Endodermal cell (in vitro differentiated cells): ENCODE results near the gene DHRS11. TPM values are rescaled to one million over a fixed set of nuclear protein-coding genes. Genes with fewer than 3 reads are reported as not detected.
"Not testable (repeated sequence)": the region's sequence is repeated elsewhere in the genome, so short reads cannot be mapped to it uniquely, and the experiment has no call there.

Experiments
- DNase-seq: peaks from one replicate; pipeline ENCODE4 v3.0.0-alpha.2; 2017
- H3K27ac ChIP-seq: 2 replicates; pipeline ENCODE4 v1.5.1; 2013; ENCODE audit warnings: mild to moderate bottlenecking, low read depth, low read length, moderate library complexity
- H3K27me3 ChIP-seq: 2 replicates; pipeline ENCODE4 v1.6.1; 2013; ENCODE audit warnings: mild to moderate bottlenecking, low read length, moderate library complexity; ENCODE audit not compliant: insufficient read depth, control insufficient read depth, poor library complexity, severe bottlenecking
- H3K36me3 ChIP-seq: 2 replicates; pipeline ENCODE4 v1.7.0; 2013; ENCODE audit warnings: mild to moderate bottlenecking, low read length, moderate library complexity; ENCODE audit not compliant: control insufficient read depth, insufficient read depth
- H3K4me1 ChIP-seq: one replicate; pipeline ENCODE4 v1.7.0; 2013; ENCODE audit warnings: low read length; ENCODE audit not compliant: control insufficient read depth, insufficient read depth
- H3K4me3 ChIP-seq: 2 replicates; pipeline ENCODE4 v1.5.1; 2013; ENCODE audit warnings: mild to moderate bottlenecking, low read length, moderate library complexity
- H3K9ac ChIP-seq: 2 replicates; pipeline ENCODE4 v1.6.1; 2013; ENCODE audit warnings: mild to moderate bottlenecking, low read length, moderate library complexity; ENCODE audit not compliant: poor library complexity, severe bottlenecking; ENCODE audit errors: extremely low read depth
- H3K9me3 ChIP-seq: 2 replicates; pipeline ENCODE4 v1.6.1; 2013; ENCODE audit warnings: mild to moderate bottlenecking, low read length, moderate library complexity; ENCODE audit not compliant: control insufficient read depth
- H3K27ac Mint-ChIP-seq: 2 replicates; pipeline ENCODE4 v1.8.0; 2020; ENCODE audit warnings: mixed read lengths
- H3K27me3 Mint-ChIP-seq: 2 replicates; pipeline ENCODE4 v1.8.0; 2021; ENCODE audit warnings: mild to moderate bottlenecking, mixed read lengths; ENCODE audit not compliant: insufficient read depth
- H3K36me3 Mint-ChIP-seq: 2 replicates; pipeline ENCODE4 v1.8.0; 2020; ENCODE audit warnings: low read depth, mixed read lengths
- H3K4me1 Mint-ChIP-seq: 2 replicates; pipeline ENCODE4 v1.8.0; 2020; ENCODE audit warnings: mixed read lengths
- H3K4me3 Mint-ChIP-seq: 2 replicates; pipeline ENCODE4 v1.8.0; 2020; ENCODE audit warnings: mild to moderate bottlenecking, moderate library complexity, mixed read lengths
- H3K9me3 Mint-ChIP-seq: 2 replicates; pipeline ENCODE4 v1.8.0; 2020; ENCODE audit warnings: mild to moderate bottlenecking, mixed read lengths
- CTCF ChIP-seq: fragments of 200-600 bp; sonication (generic); conservative IDR thresholded peaks from 2 replicates; pipeline ENCODE4 v1.5.0; 2021; ENCODE audit warnings: antibody characterized with exemption, mild to moderate bottlenecking
- WGBS, 2 experiments: methylation state at CpG; one replicate each; pipeline versions ENCODE4 v1.1.5 to v1.1.7; 2013; ENCODE audit warnings: missing lambda C conversion rate in 2 of 2, mixed read lengths in 1 of 2; ENCODE audit not compliant: insufficient coverage in 1 of 2, insufficient read length in 1 of 2; 5-methylcytosine and 5-hydroxymethylcytosine counted together
- total RNA-seq, 2 donors: library from RNA; stranded (reverse); fragmentation: NEBNext Ultra II Directional in 1 of 2; extraction: Animal tissue kit (Norgen Biotek cat#: 25700) in 1 of 2; gene quantifications; 2 replicates in 1 of 2; 3 replicates in 1 of 2; pipeline ENCODE4 v1.2.1, GENCODE V29; 2021

The DHRS11 gene
- total RNA-seq, 2 donors from 2014 or later, result 25.5 to 28.5 TPM

DNA sequence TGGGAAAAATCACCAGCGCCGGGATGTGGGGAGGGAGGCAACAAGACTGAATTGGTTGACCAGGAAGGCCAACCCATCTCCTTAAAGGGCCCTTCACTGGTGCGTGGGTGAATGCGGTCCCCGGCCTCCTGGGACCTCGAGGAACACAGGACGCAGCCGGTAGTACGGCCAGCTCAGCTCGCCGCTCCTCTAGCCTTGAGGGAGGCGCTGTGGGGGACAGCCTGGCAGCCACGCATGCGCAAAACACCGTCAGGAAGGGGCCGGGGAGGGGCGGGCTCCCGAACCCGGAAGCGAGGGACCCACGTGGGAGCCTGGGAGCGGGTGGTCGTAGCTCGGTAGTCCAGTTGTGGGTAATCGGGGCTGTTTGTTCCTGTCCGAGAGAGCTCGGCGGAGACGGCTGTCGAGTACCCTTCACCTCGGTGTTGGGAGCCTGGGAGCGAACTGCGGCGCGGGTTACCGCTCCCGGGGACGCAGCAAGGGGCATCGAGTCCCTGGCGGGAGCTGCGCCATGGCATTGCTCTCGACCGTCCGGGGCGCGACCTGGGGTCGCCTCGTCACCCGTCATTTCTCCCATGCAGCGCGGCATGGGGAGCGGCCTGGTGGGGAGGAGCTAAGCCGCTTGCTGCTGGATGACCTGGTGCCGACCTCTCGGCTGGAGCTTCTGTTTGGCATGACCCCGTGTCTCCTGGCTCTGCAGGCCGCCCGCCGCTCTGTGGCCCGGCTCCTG, 9.8 kb downstream of the DHRS11 start, which contains the start of gene MRM1:
MRM1 (plus strand) TSS at position 281 of the 727 bp plus-strand sequence; CDS start at position 509, 228 bp downstream.
- H3K9me3 Mint-ChIP-seq, result no peaks in the 10 kb centered on the region
- 0 to 3% methylated on average over 8 to 60 of the region's 60 CpGs for WGBS, 2 experiments
- peak within 1 kb of the TSS; percentile 92 for H3K27ac Mint-ChIP-seq
- no peak for TF ChIP-seq CTCF
- peak; percentile 99 for DNase-seq
- peak within 1 kb of the TSS; percentile 80 for H3K4me3 Mint-ChIP-seq
- H3K9me3 ChIP-seq, result no peaks in the 10 kb centered on the region
- peaks cover 21% of the 10 kb centered on the region for H3K4me1 Mint-ChIP-seq
- peak within 1 kb of the TSS; percentile 93 for H3K4me3 ChIP-seq
- peaks cover 25% of the 10 kb centered on the region for H3K36me3 Mint-ChIP-seq
- no peak within 1 kb of the TSS for H3K27ac ChIP-seq
- peak within 1 kb of the TSS; percentile 78 for H3K9ac ChIP-seq
- H3K27me3 ChIP-seq, result no peaks in the 10 kb centered on the region
- H3K4me1 ChIP-seq, result peaks cover 6% of the 10 kb centered on the region
- no peaks in the 10 kb centered on the region for H3K27me3 Mint-ChIP-seq
- H3K36me3 ChIP-seq, result peaks cover 27% of the 10 kb centered on the region

GRCh38 chr17:36602030-36602748, 10.5 kb downstream of the DHRS11 start:
- Histone ChIP-seq H3K27ac (no peak overlapping the region), H3K4me3 (peak overlapping the region; percentile 93), H3K36me3 (peaks cover 20% of the 10 kb centered on the region), H3K9me3 (no peaks in the 10 kb centered on the region), H3K4me1 (peaks cover 6% of the 10 kb centered on the region), H3K27me3 (no peaks in the 10 kb centered on the region), H3K9ac (peak overlapping the region; percentile 78)
- peaks cover 21% of the 10 kb centered on the region for H3K36me3 Mint-ChIP-seq
- 1 to 3% methylated on average over 32 to 38 of the region's 38 CpGs for WGBS, 2 experiments
- no peaks in the 10 kb centered on the region for H3K9me3 Mint-ChIP-seq
- DNase-seq, result peak; percentile 77
- H3K27ac Mint-ChIP-seq, result peak overlapping the region; percentile 84
- H3K4me1 Mint-ChIP-seq, result peaks cover 21% of the 10 kb centered on the region
- no peaks in the 10 kb centered on the region for H3K27me3 Mint-ChIP-seq
- peak overlapping the region; percentile 80 for H3K4me3 Mint-ChIP-seq
- TF ChIP-seq CTCF, result no peak

DNA sequence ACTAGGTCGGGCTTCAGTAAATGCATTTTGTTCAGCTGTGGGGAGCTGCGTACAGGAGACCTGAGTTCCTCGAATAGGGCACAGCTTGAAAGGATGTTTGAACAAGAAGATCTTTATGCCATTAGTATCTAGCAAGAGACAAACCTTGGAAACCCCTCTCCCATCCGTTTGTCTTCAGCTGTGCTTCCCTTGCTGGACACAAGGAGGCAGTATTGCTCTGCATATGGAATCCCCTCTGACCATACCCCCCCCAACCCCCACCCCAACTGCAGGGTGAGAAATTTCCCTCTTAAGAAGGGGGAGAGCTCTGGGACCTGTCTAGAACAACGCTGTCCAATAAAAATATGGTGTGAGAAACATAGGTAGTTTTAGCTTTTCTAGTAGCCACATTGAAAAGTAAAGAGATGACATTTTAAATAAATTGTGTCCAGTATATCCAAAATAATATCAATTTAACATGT, 11.3 kb downstream of the DHRS11 start:
- H3K27ac Mint-ChIP-seq, result peak overlapping the region; percentile 84
- DNase-seq, result peak; percentile 92
- Histone ChIP-seq H3K27me3 (no peaks in the 10 kb centered on the region), H3K9me3 (no peaks in the 10 kb centered on the region), H3K4me1 (peaks cover 6% of the 10 kb centered on the region), H3K27ac (no peak overlapping the region), H3K9ac (peak overlapping the region; percentile 78), H3K4me3 (peak overlapping the region; percentile 93), H3K36me3 (peaks cover 15% of the 10 kb centered on the region)
- H3K36me3 Mint-ChIP-seq, result peaks cover 24% of the 10 kb centered on the region
- H3K4me3 Mint-ChIP-seq, result peak overlapping the region; percentile 80
- no peaks in the 10 kb centered on the region for H3K9me3 Mint-ChIP-seq
- 0 to 10% methylated on average over 3 to 5 of the region's 5 CpGs for WGBS, 2 experiments
- peak; percentile 98 for TF ChIP-seq CTCF
- H3K4me1 Mint-ChIP-seq, result peaks cover 21% of the 10 kb centered on the region
- H3K27me3 Mint-ChIP-seq, result no peaks in the 10 kb centered on the region

DNA sequence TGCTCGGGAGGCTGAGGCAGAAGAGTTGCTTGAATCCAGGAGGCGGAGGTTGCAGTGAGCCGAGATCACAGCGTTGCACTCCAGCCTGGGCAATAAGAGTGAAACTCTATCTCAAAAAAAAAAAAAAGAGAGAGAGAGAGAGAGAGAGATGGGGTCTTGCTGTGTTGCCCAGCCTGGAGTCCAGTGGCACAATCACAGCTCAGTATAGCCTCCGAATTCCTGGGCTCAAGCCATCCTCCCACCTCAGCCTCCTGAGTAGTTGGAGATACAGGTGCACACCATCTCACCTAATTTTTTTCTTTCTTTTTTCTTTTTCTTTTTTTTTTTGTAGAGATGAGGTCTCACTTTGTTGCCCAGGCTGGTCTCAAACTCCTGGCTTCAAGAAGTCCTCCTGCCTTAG, 13.3 kb downstream of the DHRS11 start:
- 74 to 98% methylated on average over 2 to 5 of the region's 5 CpGs for WGBS, 2 experiments

More for the DNA sequence above, 13.3 kb downstream of the DHRS11 start:
- not testable (repeated sequence) for H3K27ac Mint-ChIP-seq, H3K9me3 ChIP-seq, H3K36me3 ChIP-seq, H3K27me3 ChIP-seq, H3K27me3 Mint-ChIP-seq, H3K9ac ChIP-seq, H3K4me1 ChIP-seq, H3K4me3 ChIP-seq, H3K4me3 Mint-ChIP-seq, H3K9me3 Mint-ChIP-seq, H3K27ac ChIP-seq, DNase-seq
- Mint-ChIP-seq H3K36me3 (peaks cover 22% of the 10 kb centered on the region), H3K4me1 (peaks cover 30% of the 10 kb centered on the region)
